IPS-11a (cell line): ENCODE measurements around the gene PRDM16.

Source experiments
- H3K4me3 ChIP-seq: one replicate; pipeline ENCODE4 v1.5.1; 2013; ENCODE audit warnings: low read depth, low read length, control low read depth

The PRDM16 gene

GRCh38 chr1:3453891-3454810 is 385.1 kb downstream of the PRDM16 start, which contains the start of gene ARHGEF16:
Gene ARHGEF16 (plus strand): TSS chr1:3454665. CDS start chr1:3463085, 8,420 bp downstream.
- H3K4me3 ChIP-seq: peak within 1 kb of the TSS; percentile 56

GRCh38 chr1:3454811-3455618 is 386.0 kb downstream of the PRDM16 start:
- peak overlapping the region; percentile 56 for H3K4me3 ChIP-seq

GRCh38 chr1:3455670-3456448 is 386.9 kb downstream of the PRDM16 start:
- H3K4me3 ChIP-seq: peak overlapping the region; percentile 56

DNA sequence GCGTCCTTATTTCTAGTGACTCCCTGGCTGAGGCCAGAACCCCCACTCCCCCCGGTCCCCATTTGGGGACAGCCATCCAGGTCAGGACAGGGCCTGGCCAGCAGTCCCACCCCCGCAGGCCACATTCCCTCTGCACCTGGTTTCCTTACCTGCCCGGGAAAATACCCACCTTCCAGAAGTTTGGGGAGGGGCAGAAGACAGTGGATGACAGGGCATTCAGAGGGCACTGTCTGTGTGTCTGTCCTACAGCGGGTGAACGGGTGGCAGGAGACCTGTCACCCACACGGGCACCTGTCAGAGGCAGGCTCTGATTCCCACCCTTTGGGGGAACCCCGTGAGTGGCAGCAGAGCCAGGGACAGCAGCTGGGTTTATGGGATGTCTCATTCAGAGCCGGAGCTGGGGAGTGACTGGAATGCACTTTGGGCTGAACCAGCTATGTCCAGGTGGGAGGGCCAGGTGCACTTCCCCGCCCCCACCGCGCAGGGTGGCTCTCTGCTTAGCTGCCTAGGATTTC is 387.5 kb downstream of the PRDM16 start:
- no peak overlapping the region for H3K4me3 ChIP-seq

DNA sequence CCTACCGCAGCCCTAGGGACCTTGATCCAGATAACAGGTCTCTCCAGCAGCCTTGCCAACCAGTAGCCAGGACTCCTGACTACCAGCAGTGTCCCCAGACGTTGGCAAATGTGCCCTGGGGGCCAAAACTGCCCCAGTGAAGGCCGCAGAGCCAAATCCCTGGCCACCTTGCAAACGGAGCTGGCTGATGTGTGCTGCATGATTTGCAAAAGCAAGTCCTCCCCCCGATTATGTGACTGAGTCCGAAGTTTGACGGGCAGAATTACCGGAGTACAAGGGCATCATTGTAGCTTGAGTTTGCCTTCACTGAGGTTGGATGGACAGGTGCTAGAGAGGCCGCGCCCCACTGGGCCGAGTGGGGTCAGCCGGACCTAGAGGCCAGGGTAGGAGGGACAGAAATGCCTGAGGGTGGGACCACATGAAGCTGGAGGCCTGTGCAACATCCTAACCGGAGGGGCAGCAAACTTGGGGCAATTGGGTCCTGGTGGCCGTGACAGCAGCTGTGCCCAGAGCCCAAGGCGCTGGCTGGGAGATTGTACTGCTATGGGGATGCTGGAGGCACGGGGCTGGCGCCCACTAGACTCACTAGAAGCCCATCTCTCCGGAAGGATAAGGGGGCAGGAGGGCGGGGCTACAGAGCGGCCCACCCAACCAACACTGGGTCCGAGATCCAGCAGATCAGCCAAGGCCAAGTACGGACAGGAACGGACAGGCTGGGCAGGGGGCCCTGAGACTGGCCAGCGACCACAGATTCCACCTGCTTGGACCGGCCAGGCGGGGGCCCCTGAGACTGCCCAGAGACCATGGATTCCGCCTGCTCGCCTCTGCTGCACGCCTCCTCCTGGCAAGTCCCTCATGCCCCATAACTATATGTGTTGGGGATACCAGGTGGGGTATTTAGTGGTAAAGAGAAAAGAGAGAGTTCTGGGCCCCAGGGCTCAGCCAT is 388.2 kb downstream of the PRDM16 start:
- H3K4me3 ChIP-seq: no peak overlapping the region

- no peak overlapping the region for H3K4me3 ChIP-seq
These were observed 389.2 kb downstream of the PRDM16 start for GRCh38 chr1:3457910-3458883.

- H3K4me3 ChIP-seq: no peak overlapping the region
These were observed 390.3 kb downstream of the PRDM16 start for GRCh38 chr1:3459051-3459908.

GRCh38 chr1:3459940-3460671 is 391.1 kb downstream of the PRDM16 start:
- no peak overlapping the region for H3K4me3 ChIP-seq

GRCh38 chr1:3460672-3461131 is 391.7 kb downstream of the PRDM16 start:
- no peak overlapping the region for H3K4me3 ChIP-seq

- no peak overlapping the region for H3K4me3 ChIP-seq
These were observed 392.4 kb downstream of the PRDM16 start for GRCh38 chr1:3461238-3461933.

DNA sequence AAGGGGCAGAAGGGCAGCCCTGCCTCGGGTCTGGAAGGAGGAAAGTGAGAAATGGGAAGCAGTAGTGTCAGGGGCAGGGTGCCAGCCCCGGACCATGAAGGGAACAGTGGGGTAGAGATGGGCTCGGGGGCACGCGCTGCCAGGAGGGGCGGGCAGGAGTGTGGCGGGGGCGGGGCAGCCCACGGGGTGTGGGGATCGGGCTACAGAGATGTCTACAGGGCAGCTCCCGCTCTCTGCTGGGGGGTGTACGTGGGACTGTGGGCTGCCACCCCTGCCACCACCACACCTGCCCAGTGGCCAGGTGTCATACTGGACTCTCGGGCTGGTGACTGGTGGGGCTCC is 392.9 kb downstream of the PRDM16 start:
- no peak overlapping the region for H3K4me3 ChIP-seq

- no peak overlapping the region for H3K4me3 ChIP-seq
These were observed 393.5 kb downstream of the PRDM16 start for GRCh38 chr1:3462356-3463012.

GRCh38 chr1:3463013-3463385 is 394.0 kb downstream of the PRDM16 start:
- H3K4me3 ChIP-seq: no peak overlapping the region

DNA sequence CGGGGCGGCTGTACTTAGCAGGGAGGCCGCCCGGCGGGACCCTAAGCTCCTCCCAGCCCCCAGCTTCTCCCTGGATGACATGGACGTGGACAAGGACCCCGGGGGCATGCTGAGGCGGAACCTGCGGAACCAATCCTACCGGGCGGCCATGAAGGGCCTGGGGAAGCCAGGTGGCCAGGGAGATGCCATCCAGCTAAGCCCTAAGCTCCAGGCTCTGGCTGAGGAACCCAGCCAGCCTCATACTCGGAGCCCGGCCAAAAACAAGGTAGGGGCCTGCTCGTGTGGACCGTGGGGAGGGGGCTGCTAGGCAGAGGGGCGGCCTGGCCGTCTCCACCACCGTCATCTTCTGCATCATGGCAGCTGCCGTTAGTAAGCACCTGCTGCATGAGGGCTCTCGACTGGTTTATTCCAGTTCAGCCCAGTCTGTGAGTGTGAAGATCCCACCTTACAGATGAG is 394.4 kb downstream of the PRDM16 start:
- no peak overlapping the region for H3K4me3 ChIP-seq

DNA sequence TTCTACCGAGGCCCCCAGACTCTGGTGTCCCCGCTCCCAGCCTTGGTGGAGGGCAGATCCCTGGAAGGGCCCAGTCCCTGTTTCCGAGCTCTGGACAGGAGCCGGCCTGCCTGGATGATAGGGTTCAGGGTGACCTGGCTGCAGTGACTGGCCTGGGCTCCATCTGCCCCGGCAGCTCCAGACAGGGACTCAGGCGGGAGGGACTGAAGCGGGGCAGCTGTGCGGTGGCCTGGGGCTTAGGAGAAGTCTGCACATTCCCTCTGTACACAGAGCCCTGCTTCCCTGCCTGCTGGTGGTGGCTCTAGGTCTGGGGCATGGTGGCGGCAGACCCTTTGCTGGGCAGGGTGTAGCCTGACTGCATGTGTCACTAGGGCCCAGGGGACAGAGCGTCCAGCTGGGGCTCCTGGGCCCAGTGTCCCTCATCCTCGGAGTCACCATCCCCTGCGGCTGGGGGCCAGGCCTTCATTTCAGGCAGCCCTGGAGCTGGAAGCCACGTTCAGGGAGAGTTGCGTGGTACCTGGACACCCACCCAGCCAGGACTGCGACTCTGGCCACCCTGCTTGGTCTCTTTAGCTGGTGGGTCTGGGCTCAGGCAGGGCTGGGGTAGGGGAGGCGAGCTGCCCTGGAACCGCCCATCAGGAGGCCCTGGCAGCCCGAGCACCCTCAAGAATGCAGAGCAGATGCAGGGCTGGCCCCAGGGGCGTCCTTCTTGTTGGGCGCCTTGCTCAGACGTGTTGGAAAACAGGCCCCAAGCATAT is 395.1 kb downstream of the PRDM16 start:
- no peak overlapping the region for H3K4me3 ChIP-seq
